HEK293 (cell line): ENCODE measurements around the gene CDK6.

Experiments used
- CTCF ChIA-PET: fragments of 350-600 bp; formaldehyde crosslinking; extraction: SDS; loops from one replicate; lab custom pipeline; 2021; ENCODE audit warnings: antibody characterized with exemption; lab: Yijun Ruan, JAX
- POLR2A ChIA-PET: fragments of 300-600 bp; formaldehyde crosslinking; extraction: SDS; loops from one replicate; lab custom pipeline; 2020; ENCODE audit warnings: antibody characterized with exemption, inconsistent platforms; lab: Yijun Ruan, JAX
- H3K27ac ChIP-seq: fragments of 200-500 bp; sonication (Bioruptor generic); 2 replicates; pipeline ENCODE4 v1.5.1; 2014; ENCODE audit warnings: low read depth, low read length, control low read depth, inconsistent platforms; ENCODE audit errors: extremely low read depth
- H3K36me3 ChIP-seq, 2 experiments: fragments of 200-500 bp in 1 of 2; sonication (Bioruptor generic) in 1 of 2; 1 replicate in 1 of 2; 2 replicates in 1 of 2; pipeline ENCODE4 v1.5.1; 2014 to 2017; ENCODE audit warnings: inconsistent platforms in 2 of 2, low read length in 2 of 2; ENCODE audit not compliant: control insufficient read depth in 2 of 2, insufficient read depth in 1 of 2
- H3K4me1 ChIP-seq: fragments of 200-500 bp; sonication (Bioruptor generic); 2 replicates; pipeline ENCODE4 v1.5.1; 2014; ENCODE audit warnings: mild to moderate bottlenecking, low read length, inconsistent platforms; ENCODE audit not compliant: control insufficient read depth, insufficient read depth
- H3K4me3 ChIP-seq: 2 replicates; pipeline ENCODE4 v1.5.1; 2011; ENCODE audit warnings: low read depth, mild to moderate bottlenecking, control low read depth, low read length, moderate library complexity
- H3K9me3 ChIP-seq: fragments of 200-500 bp; sonication (Bioruptor generic); 2 replicates; pipeline ENCODE4 v1.5.1; 2014; ENCODE audit warnings: low read depth, low read length, inconsistent platforms; ENCODE audit not compliant: control insufficient read depth, insufficient read depth
- GFI1B ChIP-seq: fragments of 450-650 bp; formaldehyde crosslinking; IDR thresholded peaks from 2 replicates; pipeline ENCODE4 v1.5.1; 2016; ENCODE audit warnings: missing biosample characterization, missing genetic modification characterization
- GLI4 ChIP-seq: fragments of 450-650 bp; formaldehyde crosslinking; IDR thresholded peaks from 2 replicates; pipeline ENCODE4 v1.5.1; 2016; ENCODE audit warnings: missing biosample characterization, missing genetic modification characterization
- PBX3 ChIP-seq: sonication (generic); formaldehyde crosslinking; IDR thresholded peaks from 2 replicates; pipeline ENCODE4 v1.8.1; 2022; ENCODE audit warnings: mild to moderate bottlenecking, moderate library complexity, missing genetic modification reagents
- SCRT1 ChIP-seq: fragments of 450-650 bp; formaldehyde crosslinking; IDR thresholded peaks from 2 replicates; pipeline ENCODE4 v1.5.1; 2016; ENCODE audit warnings: missing biosample characterization, missing genetic modification characterization, borderline replicate concordance
- TCF7L2 ChIP-seq: IDR thresholded peaks from 2 replicates; pipeline ENCODE4 v1.6.1; 2011; ENCODE audit warnings: low read depth, mild to moderate bottlenecking, inconsistent platforms, low read length, moderate library complexity, borderline replicate concordance
- ZBTB1 ChIP-seq: fragments of 450-650 bp; formaldehyde crosslinking; IDR thresholded peaks from 2 replicates; pipeline ENCODE4 v1.5.1; 2016; ENCODE audit warnings: missing biosample characterization, missing genetic modification characterization
- ZBTB10 ChIP-seq: fragments of 450-650 bp; formaldehyde crosslinking; IDR thresholded peaks from 2 replicates; pipeline ENCODE4 v1.5.1; 2016; ENCODE audit warnings: missing biosample characterization, missing genetic modification characterization
- ZFP69B ChIP-seq: fragments of 450-650 bp; formaldehyde crosslinking; IDR thresholded peaks from 2 replicates; pipeline ENCODE4 v1.5.1; 2016; ENCODE audit warnings: missing biosample characterization, missing genetic modification characterization
- ZNF174 ChIP-seq: fragments of 450-650 bp; formaldehyde crosslinking; IDR thresholded peaks from 2 replicates; pipeline ENCODE4 v1.5.0; 2017; ENCODE audit warnings: missing biosample characterization, mild to moderate bottlenecking, missing genetic modification characterization
- ZNF366 ChIP-seq: fragments of 450-650 bp; formaldehyde crosslinking; conservative IDR thresholded peaks from 2 replicates; pipeline ENCODE4 v1.5.1; 2016; ENCODE audit warnings: missing biosample characterization, missing genetic modification characterization
- ZNF426 ChIP-seq: fragments of 450-650 bp; formaldehyde crosslinking; IDR thresholded peaks from 2 replicates; pipeline ENCODE4 v1.5.1; 2017; ENCODE audit warnings: missing biosample characterization, missing genetic modification characterization, mild to moderate bottlenecking, inconsistent platforms, moderate library complexity
- ZNF513 ChIP-seq: fragments of 450-650 bp; IDR thresholded peaks from 2 replicates; pipeline ENCODE4 v1.5.1; 2018; ENCODE audit warnings: missing biosample characterization, missing genetic modification characterization
- ZNF521 ChIP-seq: fragments of 450-650 bp; formaldehyde crosslinking; IDR thresholded peaks from 2 replicates; pipeline ENCODE4 v1.5.1; 2017; ENCODE audit warnings: missing biosample characterization, mild to moderate bottlenecking, missing genetic modification characterization
- ZNF580 ChIP-seq: fragments of 450-650 bp; formaldehyde crosslinking; IDR thresholded peaks from 2 replicates; pipeline ENCODE4 v1.5.1; 2016; ENCODE audit warnings: missing biosample characterization, missing genetic modification characterization
- ZNF610 ChIP-seq: fragments of 450-650 bp; formaldehyde crosslinking; IDR thresholded peaks from 2 replicates; pipeline ENCODE4 v1.5.1; 2016; ENCODE audit warnings: missing biosample characterization, missing genetic modification characterization, borderline replicate concordance
- ZNF76 ChIP-seq: fragments of 450-650 bp; formaldehyde crosslinking; IDR thresholded peaks from 2 replicates; pipeline ENCODE4; 2016; ENCODE audit warnings: low read depth, missing biosample characterization, missing genetic modification characterization, borderline replicate concordance
- ZNF777 ChIP-seq: fragments of 450-650 bp; formaldehyde crosslinking; IDR thresholded peaks from 2 replicates; pipeline ENCODE4 v1.5.1; 2017; ENCODE audit warnings: missing biosample characterization, missing genetic modification characterization, borderline replicate concordance
- ZSCAN18 ChIP-seq: fragments of 450-650 bp; formaldehyde crosslinking; IDR thresholded peaks from 2 replicates; pipeline ENCODE4 v1.5.1; 2016; ENCODE audit warnings: missing biosample characterization, missing genetic modification characterization

Gene CDK6

GRCh38 chr7:92854501-92855238 lies 18.3 kb upstream of the CDK6 start:
- H3K36me3 ChIP-seq: no peaks in the 10 kb centered on the region
- no peak overlapping the region for H3K27ac ChIP-seq
- CTCF ChIA-PET: interaction anchor here (1.2 to 1.4 kb wide), 2 partner anchors 11 to 13 kb away, joined by 3 read pairs; no protein-coding TSS in a partner anchor
- H3K4me3 ChIP-seq: no peak overlapping the region
- POLR2A ChIA-PET: no interaction called here
- H3K9me3 ChIP-seq: no peaks in the 10 kb centered on the region
- no peaks in the 10 kb centered on the region for H3K4me1 ChIP-seq
- TF ChIP-seq ZNF521 (no peak), SCRT1 (tag by site-specific recombination) (no peak), ZSCAN18 (tag by site-specific recombination) (no peak), TCF7L2 (no peak), ZNF580 (tag by site-specific recombination) (no peak)
- TF ChIP-seq, all 188 proteins: peak for 0

GRCh38 chr7:92851732-92852131 lies 15.4 kb upstream of the CDK6 start:
- TF ChIP-seq ZNF777: no peak
- TF ChIP-seq ZNF610 (tag by site-specific recombination): no peak
- no peak for TF ChIP-seq ZNF366 (tag by site-specific recombination)
- no peak for TF ChIP-seq ZNF174 (tag by site-specific recombination)
- TF ChIP-seq GLI4 (tag by site-specific recombination): no peak
- TF ChIP-seq PBX3 (CRISPR knock-in tag): no peak
- no peak for TF ChIP-seq ZBTB10
- TF ChIP-seq ZNF76 (tag by site-specific recombination): no peak
- no peak for TF ChIP-seq ZBTB1 (tag by site-specific recombination)
- no peak for TF ChIP-seq ZFP69B (tag by site-specific recombination)
- no peak for TF ChIP-seq GFI1B (tag by site-specific recombination)
- TF ChIP-seq ZNF426 (tag by site-specific recombination): no peak
- no peak for TF ChIP-seq ZNF513 (tag by site-specific recombination)
- H3K36me3 ChIP-seq: no peaks in the 10 kb centered on the region
- H3K4me3 ChIP-seq: no peak overlapping the region
- ChIA-PET CTCF (interaction anchor here (0.6 kb wide), 1 partner anchor 159 kb away, joined by 3 read pairs; no protein-coding TSS in a partner anchor), POLR2A (no interaction called here)
- H3K27ac ChIP-seq: no peak overlapping the region
- no peaks in the 10 kb centered on the region for H3K4me1 ChIP-seq
- H3K9me3 ChIP-seq: no peaks in the 10 kb centered on the region
